Natural killer cell (primary cell): ENCODE measurements around the gene RGS16. TPM values are rescaled to one million over a fixed set of nuclear protein-coding genes. Genes with fewer than 3 reads are reported as not detected.

Source experiments
- ATAC-seq, 3 donors: fragments of 150-1000 bp in 2 of 3; fragments of 200-7000 bp in 1 of 3; cut with Tn5 transposase; 1 replicate in 1 of 3; 2 replicates in 2 of 3; pipeline ENCODE4 v1.10.0; 2021; ENCODE audit warnings: mild to moderate bottlenecking in 2 of 3, moderate library complexity in 2 of 3
- DNase-seq, 2 donors: peaks; one replicate each; pipeline versions ENCODE4 v3.0.0 to v3.0.0-alpha.2; 2013 to 2021; ENCODE audit warnings: mixed read lengths in 1 of 2
- H3K27ac ChIP-seq: one replicate; pipeline ENCODE4 v1.5.1; 2013; ENCODE audit warnings: mild to moderate bottlenecking, low read length
- H3K27me3 ChIP-seq: one replicate; pipeline ENCODE4 v1.6.1; 2013; ENCODE audit warnings: low read length; ENCODE audit not compliant: control insufficient read depth, insufficient read depth
- H3K36me3 ChIP-seq: one replicate; pipeline ENCODE4 v1.6.1; 2013; ENCODE audit warnings: low read length; ENCODE audit not compliant: control insufficient read depth, insufficient read depth
- H3K4me1 ChIP-seq: one replicate; pipeline ENCODE4 v1.6.1; 2013; ENCODE audit warnings: low read length; ENCODE audit not compliant: control insufficient read depth, insufficient read depth
- H3K4me3 ChIP-seq: one replicate; pipeline ENCODE4 v1.5.1; 2013; ENCODE audit warnings: low read length
- H3K9me3 ChIP-seq: one replicate; pipeline ENCODE4 v1.6.1; 2013; ENCODE audit warnings: low read length; ENCODE audit not compliant: control insufficient read depth, insufficient read depth
- H3K27ac Mint-ChIP-seq, 2 donors: one replicate each; pipeline ENCODE4 v1.8.0; 2022; ENCODE audit warnings: mild to moderate bottlenecking in 2 of 2, mixed read lengths in 2 of 2, moderate library complexity in 1 of 2
- H3K27me3 Mint-ChIP-seq, 2 donors: one replicate each; pipeline ENCODE4 v1.8.0; 2022; ENCODE audit warnings: low read depth in 2 of 2, mixed read lengths in 2 of 2
- H3K36me3 Mint-ChIP-seq: one replicate; pipeline ENCODE4 v1.8.0; 2022; ENCODE audit warnings: mixed read lengths
- H3K4me1 Mint-ChIP-seq, 2 donors: one replicate each; pipeline ENCODE4 v1.8.0; 2022; ENCODE audit warnings: mixed read lengths in 2 of 2
- H3K4me3 Mint-ChIP-seq: one replicate; pipeline ENCODE4 v1.8.0; 2022; ENCODE audit warnings: mild to moderate bottlenecking, moderate library complexity, mixed read lengths
- H3K9me3 Mint-ChIP-seq, 2 donors: one replicate each; pipeline ENCODE4 v1.8.0; 2022; ENCODE audit warnings: mixed read lengths in 2 of 2
- WGBS: methylation state at CpG from one replicate; pipeline ENCODE4 v1.1.7; 2013; ENCODE audit warnings: missing lambda C conversion rate; ENCODE audit not compliant: insufficient coverage; 5-methylcytosine and 5-hydroxymethylcytosine counted together
- intact Hi-C: fragments of 100-400 bp; cut with micrococcal nuclease; formaldehyde crosslinking; loops from one replicate; pipeline ENCODE4 v1.14.2; 2022
- total RNA-seq, 4 donors: library from RNA; stranded (reverse); fragments of 120-200 nt in 1 of 4; gene quantifications; one replicate each; pipeline versions ENCODE4 v1.2.3 to v1.2.4, GENCODE V29; 2013 to 2022
- TF ChIP-seq, protein P1 (sequence below): fragments of 200-600 bp; IDR thresholded peaks from one replicate; pipeline ENCODE4 v1.8.0; 2022; ENCODE audit warnings: antibody characterized with exemption

Gene RGS16
- total RNA-seq, 3 donors from 2014 or later (not counting 1 experiment from before 2014, with no cell fraction given), result 1.3 to 9.6 (median 4.2) TPM

DNA sequence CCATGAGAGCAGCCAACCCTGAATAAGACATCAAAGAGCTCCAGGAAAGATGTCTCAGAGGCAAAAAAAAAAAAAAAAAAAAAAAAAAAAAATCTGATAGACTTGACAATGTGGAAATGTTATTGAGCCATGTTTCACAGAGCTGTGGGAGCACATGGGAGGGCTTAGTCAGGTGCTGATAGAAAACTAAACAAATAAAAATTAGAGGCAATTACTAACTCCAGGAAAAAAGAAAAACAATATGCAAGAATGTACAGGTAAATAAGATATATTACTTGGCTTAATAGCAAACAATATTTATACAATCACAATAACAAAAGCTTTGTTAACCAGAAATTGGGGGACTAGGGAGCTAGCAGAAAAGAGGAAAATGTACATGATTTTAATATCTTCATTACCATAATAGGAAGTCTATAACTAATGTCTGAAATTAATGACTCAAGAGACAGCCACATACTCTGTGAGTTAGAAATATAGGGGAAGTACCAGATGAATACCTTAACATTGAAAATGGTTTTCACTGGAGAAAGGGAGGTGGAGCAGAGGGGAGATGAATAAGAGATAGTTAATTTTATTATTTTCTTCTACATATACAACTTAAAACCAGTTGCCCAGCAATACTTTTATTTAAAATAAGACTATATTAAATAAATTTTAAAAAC lies 16.9 kb upstream of the RGS16 start:
- Mint-ChIP-seq H3K4me1 (peaks cover 16 to 25% of the 10 kb centered on the region in 2 donors), H3K9me3 (peaks cover 2 to 3% of the 10 kb centered on the region in 2 donors), H3K27me3 (peaks cover 46 to 63% of the 10 kb centered on the region in 2 donors), H3K27ac (no peak overlapping the region), H3K4me3 (no peak overlapping the region), H3K36me3 (peaks cover 10% of the 10 kb centered on the region)
- no peak for ATAC-seq
- H3K9me3 ChIP-seq, result peaks cover 4% of the 10 kb centered on the region
- H3K4me3 ChIP-seq, result no peak overlapping the region
- TF ChIP-seq, protein P1, sequence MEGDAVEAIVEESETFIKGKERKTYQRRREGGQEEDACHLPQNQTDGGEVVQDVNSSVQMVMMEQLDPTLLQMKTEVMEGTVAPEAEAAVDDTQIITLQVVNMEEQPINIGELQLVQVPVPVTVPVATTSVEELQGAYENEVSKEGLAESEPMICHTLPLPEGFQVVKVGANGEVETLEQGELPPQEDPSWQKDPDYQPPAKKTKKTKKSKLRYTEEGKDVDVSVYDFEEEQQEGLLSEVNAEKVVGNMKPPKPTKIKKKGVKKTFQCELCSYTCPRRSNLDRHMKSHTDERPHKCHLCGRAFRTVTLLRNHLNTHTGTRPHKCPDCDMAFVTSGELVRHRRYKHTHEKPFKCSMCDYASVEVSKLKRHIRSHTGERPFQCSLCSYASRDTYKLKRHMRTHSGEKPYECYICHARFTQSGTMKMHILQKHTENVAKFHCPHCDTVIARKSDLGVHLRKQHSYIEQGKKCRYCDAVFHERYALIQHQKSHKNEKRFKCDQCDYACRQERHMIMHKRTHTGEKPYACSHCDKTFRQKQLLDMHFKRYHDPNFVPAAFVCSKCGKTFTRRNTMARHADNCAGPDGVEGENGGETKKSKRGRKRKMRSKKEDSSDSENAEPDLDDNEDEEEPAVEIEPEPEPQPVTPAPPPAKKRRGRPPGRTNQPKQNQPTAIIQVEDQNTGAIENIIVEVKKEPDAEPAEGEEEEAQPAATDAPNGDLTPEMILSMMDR, result no peak
- no peak overlapping the region for H3K27ac ChIP-seq
- H3K36me3 ChIP-seq, result no peaks in the 10 kb centered on the region
- H3K27me3 ChIP-seq, result peaks cover 26% of the 10 kb centered on the region
- H3K4me1 ChIP-seq, result peaks cover 9% of the 10 kb centered on the region
- DNase-seq, result no peak
- intact Hi-C loops, result no loop called here

DNA sequence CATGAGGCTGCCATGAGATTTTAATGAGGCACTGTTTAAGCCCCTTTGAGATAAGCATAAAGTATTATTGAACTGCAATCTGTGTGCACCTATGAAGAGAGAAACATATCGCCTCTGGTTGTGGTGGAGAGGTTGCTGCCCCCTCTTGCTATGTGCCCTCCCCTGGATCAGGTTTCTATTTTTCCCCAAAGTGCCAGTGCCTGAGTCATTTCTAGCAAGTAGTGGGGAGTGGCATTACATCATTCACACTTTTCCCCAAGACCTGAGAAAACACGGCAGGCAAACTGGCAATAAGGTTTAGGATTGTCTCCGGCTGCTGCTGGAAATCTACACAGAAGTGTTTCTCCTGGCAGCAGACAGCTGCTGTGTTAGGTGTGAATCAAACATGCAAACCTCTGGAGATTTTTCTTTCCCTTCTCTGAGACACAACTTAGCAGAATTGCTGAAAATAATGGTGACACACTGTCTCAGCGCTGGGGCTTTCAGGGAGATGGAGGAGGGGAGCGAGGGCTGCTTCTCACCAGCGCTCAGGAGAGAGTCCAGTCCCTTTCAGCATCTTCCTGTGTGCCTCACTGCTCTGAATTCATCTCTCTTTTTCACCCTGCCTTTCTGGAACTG lies 13.7 kb upstream of the RGS16 start:
- TF ChIP-seq, protein P1, result no peak
- peaks cover 10% of the 10 kb centered on the region for H3K36me3 Mint-ChIP-seq
- H3K27me3 Mint-ChIP-seq, result peaks cover 67 to 69% of the 10 kb centered on the region in 2 donors
- peaks cover 2 to 3% of the 10 kb centered on the region in 2 donors for H3K9me3 Mint-ChIP-seq
- intact Hi-C loops, result loop anchor here (5.0 kb wide), 2 partner anchors 219 to 1531 kb away; partner anchors contain the start of genes DHX9 and IER5
- H3K27ac Mint-ChIP-seq, result peak overlapping the region in 1 of 2 donors; percentile 94
- H3K4me3 Mint-ChIP-seq, result no peak overlapping the region
- peaks cover 4% of the 10 kb centered on the region for H3K9me3 ChIP-seq
- H3K36me3 ChIP-seq, result no peaks in the 10 kb centered on the region
- 63% methylated on average over 6 of the region's 6 CpGs for WGBS
- peaks cover 35 to 39% of the 10 kb centered on the region in 2 donors for H3K4me1 Mint-ChIP-seq
- H3K27ac ChIP-seq, result no peak overlapping the region
- no peak overlapping the region for H3K4me3 ChIP-seq
- H3K4me1 ChIP-seq, result peaks cover 32% of the 10 kb centered on the region
- DNase-seq, result peak in 1 of 2 donors; percentile 24
- H3K27me3 ChIP-seq, result peaks cover 48% of the 10 kb centered on the region
- no peak for ATAC-seq

- intact Hi-C loops, result loop anchor here (5.0 kb wide), 2 partner anchors 220 to 1530 kb away; partner anchors contain the start of genes DHX9 and IER5
These were observed 12.8 kb upstream of the RGS16 start for GRCh38 chr1:182617014-182617429.

More at GRCh38 chr1:182617014-182617429, 12.8 kb upstream of the RGS16 start:
- Mint-ChIP-seq H3K27ac (peak overlapping the region; percentile 85 to 94), H3K4me3 (peak overlapping the region; percentile 45), H3K27me3 (peaks cover 72 to 77% of the 10 kb centered on the region in 2 donors), H3K9me3 (peaks cover 2 to 3% of the 10 kb centered on the region in 2 donors), H3K4me1 (peaks cover 35 to 39% of the 10 kb centered on the region in 2 donors), H3K36me3 (peaks cover 10% of the 10 kb centered on the region)
- Histone ChIP-seq H3K27ac (no peak overlapping the region), H3K4me1 (peaks cover 32% of the 10 kb centered on the region), H3K36me3 (no peaks in the 10 kb centered on the region), H3K27me3 (peaks cover 54% of the 10 kb centered on the region), H3K9me3 (peaks cover 4% of the 10 kb centered on the region), H3K4me3 (no peak overlapping the region)
- no peak for DNase-seq
- 86% methylated on average over 3 of the region's 4 CpGs for WGBS
- ATAC-seq, result no peak
- TF ChIP-seq, protein P1, result no peak
